Liver (tissue), 9 donors: Measurements from ENCODE around the gene HOXD9. TPM values are rescaled to one million over a fixed set of nuclear protein-coding genes. Genes with fewer than 3 reads are reported as not detected.

Source experiments
- DNase-seq: peaks from one replicate; pipeline ENCODE4 v3.0.0-alpha.2; 2017; ENCODE audit warnings: low spot score
- H3K27ac ChIP-seq, 2 donors: one replicate each; pipeline ENCODE4 v1.7.0; 2013; ENCODE audit warnings: inconsistent platforms in 2 of 2, low read length in 2 of 2, control low read depth in 1 of 2, low read depth in 1 of 2, mild to moderate bottlenecking in 1 of 2
- H3K27me3 ChIP-seq, 4 donors: one replicate each; pipeline versions ENCODE4 v1.6.1 to v1.7.0; 2013; ENCODE audit warnings: low read length in 3 of 4, inconsistent platforms in 1 of 4, mild to moderate bottlenecking in 1 of 4, moderate library complexity in 1 of 4; ENCODE audit not compliant: control insufficient read depth in 4 of 4, insufficient read depth in 4 of 4
- H3K36me3 ChIP-seq, 4 donors: one replicate each; pipeline versions ENCODE4 v1.6.1 to v1.7.0; 2013; ENCODE audit warnings: low read length in 3 of 4, mild to moderate bottlenecking in 3 of 4, low read depth in 1 of 4, moderate library complexity in 1 of 4; ENCODE audit not compliant: control insufficient read depth in 4 of 4, insufficient read depth in 3 of 4
- H3K4me1 ChIP-seq, 4 donors: one replicate each; pipeline versions ENCODE4 v1.6.1 to v1.7.0; 2013; ENCODE audit warnings: low read length in 3 of 4, mild to moderate bottlenecking in 3 of 4, moderate library complexity in 1 of 4; ENCODE audit not compliant: control insufficient read depth in 4 of 4, insufficient read depth in 4 of 4
- H3K4me3 ChIP-seq, 3 donors: one replicate each; pipeline versions ENCODE4 v1.6.1 to v1.7.0; 2013; ENCODE audit warnings: low read length in 3 of 3, control low read depth in 1 of 3, low read depth in 1 of 3, mild to moderate bottlenecking in 1 of 3
- H3K9ac ChIP-seq, 2 donors: one replicate each; pipeline ENCODE4 v1.7.0; 2013; ENCODE audit warnings: low read length in 2 of 2, mild to moderate bottlenecking in 2 of 2, moderate library complexity in 2 of 2, control low read depth in 1 of 2, low read depth in 1 of 2
- H3K9me3 ChIP-seq, 4 donors: one replicate each; pipeline versions ENCODE4 v1.6.1 to v1.7.0; 2013; ENCODE audit warnings: low read length in 3 of 4; ENCODE audit not compliant: control insufficient read depth in 4 of 4
- ATF3 ChIP-seq: IDR thresholded peaks from 2 replicates; pipeline ENCODE4 v1.6.1; 2016; ENCODE audit warnings: antibody characterized with exemption
- CTCF ChIP-seq: fragments of 150-350 bp; IDR thresholded peaks from 2 replicates; pipeline ENCODE4 v1.5.1; 2017; ENCODE audit warnings: improper control_type of control experiment, low read depth, low read length; ENCODE audit not compliant: missing input control
- EGR1 ChIP-seq, 2 donors: IDR thresholded peaks; 2 replicates each; pipeline ENCODE4 v1.6.1; 2016 to 2018; ENCODE audit warnings: antibody characterized with exemption in 2 of 2, low read depth in 2 of 2
- FOXA1 ChIP-seq: IDR thresholded peaks from 2 replicates; pipeline ENCODE4 v1.6.1; 2016; ENCODE audit warnings: antibody characterized with exemption
- FOXA2 ChIP-seq: IDR thresholded peaks from 2 replicates; pipeline ENCODE4 v1.6.1; 2016; ENCODE audit warnings: antibody characterized with exemption
- GABPA ChIP-seq, 2 donors: IDR thresholded peaks in 1 of 2; conservative IDR thresholded peaks in 1 of 2; 2 replicates each; pipeline ENCODE4 v1.6.1; 2016; ENCODE audit warnings: antibody characterized with exemption in 2 of 2, mild to moderate bottlenecking in 1 of 2, moderate library complexity in 1 of 2
- HNF4A ChIP-seq, 2 donors: conservative IDR thresholded peaks; 2 replicates each; pipeline ENCODE4 v1.6.1; 2016; ENCODE audit warnings: antibody characterized with exemption in 2 of 2, mild to moderate bottlenecking in 2 of 2
- HNF4G ChIP-seq: IDR thresholded peaks from 2 replicates; pipeline ENCODE4 v1.6.1; 2016; ENCODE audit warnings: antibody characterized with exemption
- JUND ChIP-seq, 2 donors: IDR thresholded peaks; 2 replicates each; pipeline ENCODE4 v1.6.1; 2016; ENCODE audit warnings: antibody characterized with exemption in 2 of 2
- NR2F2 ChIP-seq: IDR thresholded peaks from 2 replicates; pipeline ENCODE4 v1.6.1; 2016; ENCODE audit warnings: antibody characterized with exemption
- RAD21 ChIP-seq, 2 donors: IDR thresholded peaks; 2 replicates each; pipeline ENCODE4 v1.6.1; 2016; ENCODE audit warnings: antibody characterized with exemption in 2 of 2, mild to moderate bottlenecking in 2 of 2
- REST ChIP-seq: IDR thresholded peaks from 2 replicates; pipeline ENCODE4 v1.6.1; 2016; ENCODE audit warnings: antibody characterized with exemption, mild to moderate bottlenecking
- RXRA ChIP-seq, 2 donors: IDR thresholded peaks; 2 replicates each; pipeline ENCODE4 v1.6.1; 2017 to 2018; ENCODE audit warnings: antibody characterized with exemption in 2 of 2, mild to moderate bottlenecking in 1 of 2
- SP1 ChIP-seq: IDR thresholded peaks from 2 replicates; pipeline ENCODE4 v1.6.1; 2018; ENCODE audit warnings: antibody characterized with exemption, mild to moderate bottlenecking
- TAF1 ChIP-seq: conservative IDR thresholded peaks from 2 replicates; pipeline ENCODE4 v1.6.1; 2016; ENCODE audit warnings: antibody characterized with exemption, mild to moderate bottlenecking
- YY1 ChIP-seq: IDR thresholded peaks from 2 replicates; pipeline ENCODE4 v1.6.1; 2016; ENCODE audit warnings: antibody characterized with exemption, mild to moderate bottlenecking
- ZBTB33 ChIP-seq: IDR thresholded peaks from 2 replicates; pipeline ENCODE4 v1.6.1; 2016; ENCODE audit warnings: antibody characterized with exemption
- WGBS: extraction: QIAGEN DNeasy Blood & Tissue Kit; methylation state at CpG from one replicate; pipeline ENCODE4 v1.1.7; 2013; 5-methylcytosine and 5-hydroxymethylcytosine counted together
- polyA plus RNA-seq, 2 donors: library from polyadenylated mRNA; stranded (reverse) in 1 of 2; unstranded in 1 of 2; fragments of 200-250 nt in 1 of 2; fragments of >200 nt in 1 of 2; fragmentation: Nextera tagmentation in 1 of 2; extraction: Ambion mirVana in 1 of 2; gene quantifications; one replicate each; pipeline versions ENCODE4 v1.2.1 to v1.2.3, GENCODE V29; 2013 to 2015
- total RNA-seq, 2 donors: library from RNA; depleted of rRNA; stranded (reverse); fragments of >200 nt; gene quantifications; one replicate each; pipeline ENCODE4 v1.2.3, GENCODE V29; 2014
- TF ChIP-seq, protein P1 (sequence below): IDR thresholded peaks from 2 replicates; pipeline ENCODE4 v1.6.1; 2016; ENCODE audit warnings: antibody characterized with exemption
- donor health status: healthy.
- donor health status: healthy.
- donor health status: healthy.
- donor health status: healthy.
- donor health status: healthy.

HOXD9 gene
- total and polyA plus RNA-seq, 4 donors, result 0.07 TPM; not detected in 3

- peaks cover 0 to 7% (median under 1%) of the 10 kb centered on the region in 4 donors for H3K9me3 ChIP-seq
- no peak overlapping the region for H3K27ac ChIP-seq
- no peak overlapping the region for H3K4me3 ChIP-seq
- 15% methylated on average over 53 of the region's 53 CpGs for WGBS
- no peak overlapping the region for H3K9ac ChIP-seq
- TF ChIP-seq FOXA2, result no peak
- no peak for TF ChIP-seq CTCF
- no peak for TF ChIP-seq ZBTB33
- no peak for TF ChIP-seq HNF4A (conservative IDR thresholded peaks at IDR 0.05)
- TF ChIP-seq TAF1, result no peak
- TF ChIP-seq EGR1 (IDR thresholded peaks at IDR 0.05; ENCODE audit: low read depth in 2 of 2), result no peak
- no peak for TF ChIP-seq JUND (IDR thresholded peaks at IDR 0.05)
- no peak for TF ChIP-seq HNF4G
- TF ChIP-seq, protein P1, sequence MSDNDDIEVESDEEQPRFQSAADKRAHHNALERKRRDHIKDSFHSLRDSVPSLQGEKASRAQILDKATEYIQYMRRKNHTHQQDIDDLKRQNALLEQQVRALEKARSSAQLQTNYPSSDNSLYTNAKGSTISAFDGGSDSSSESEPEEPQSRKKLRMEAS, result no peak
- no peak for TF ChIP-seq REST
- TF ChIP-seq SP1, result no peak
- TF ChIP-seq ATF3, result no peak
- no peak for TF ChIP-seq RAD21 (IDR thresholded peaks at IDR 0.05)
- no peak for TF ChIP-seq RXRA (IDR thresholded peaks at IDR 0.05)
- TF ChIP-seq YY1, result no peak
- no peak for TF ChIP-seq FOXA1
- no peak for TF ChIP-seq NR2F2
- no peak for TF ChIP-seq GABPA (IDR thresholded peaks at IDR 0.05 in 1 of 2, conservative IDR thresholded peaks at IDR 0.05 in 1 of 2)
- peaks cover 21 to 48% (median 35%) of the 10 kb centered on the region in 4 donors for H3K27me3 ChIP-seq
- no peak for DNase-seq
- H3K36me3 ChIP-seq, result no peaks in the 10 kb centered on the region
- H3K4me1 ChIP-seq, result peaks cover 4 to 10% (median 9%) of the 10 kb centered on the region in 4 donors
Measured at GRCh38 chr2:176121190-176122051, 1.1 kb upstream of the HOXD9 start.
